ENCODE measurements around the gene PSAT1. TPM values are rescaled to one million over a fixed set of nuclear protein-coding genes. Genes with fewer than 3 reads are reported as not detected.

PSAT1 gene
- total RNA-seq, 4 donors from 2014 or later: 11.2 to 88.2 (median 13.1) TPM

DNA sequence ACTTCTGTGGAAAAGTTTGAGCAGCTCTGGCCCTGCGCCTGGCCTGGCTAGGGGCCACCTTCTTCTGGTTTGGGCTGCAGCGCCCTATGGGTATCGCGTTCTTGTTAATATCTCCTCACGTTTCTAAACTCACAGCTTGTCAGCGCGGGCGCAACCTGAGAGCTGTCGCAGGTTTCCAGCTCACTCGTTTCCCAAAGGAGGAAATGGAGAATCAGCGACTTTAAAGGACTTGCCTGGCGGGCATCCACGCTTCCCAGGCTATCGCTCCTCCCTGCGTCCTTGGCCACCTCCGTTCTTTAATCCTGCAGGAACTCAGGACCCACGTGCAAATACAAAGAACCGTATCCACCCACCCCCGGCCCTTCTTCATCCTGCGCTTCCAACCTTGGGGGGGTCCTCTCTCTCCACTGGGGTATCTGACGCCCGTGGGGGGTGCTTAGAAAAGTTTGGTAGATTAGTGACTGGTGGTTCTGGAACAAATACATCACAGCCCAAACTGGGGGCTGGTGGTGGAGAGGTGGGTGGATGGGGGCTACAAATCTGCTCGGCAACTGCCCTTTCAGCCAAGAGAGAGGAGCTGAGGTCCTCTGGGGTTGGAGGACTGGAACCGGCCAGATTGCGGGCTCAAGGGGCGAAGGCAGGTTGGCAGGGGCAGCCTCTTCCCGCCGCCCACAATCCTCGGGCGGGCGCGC is 578 bp upstream of the PSAT1 start:
- 3 to 4% methylated on average over 22 to 32 of the region's 32 CpGs for WGBS, 2 donors
- Histone ChIP-seq H3K36me3 (no peaks in the 10 kb centered on the region), H3K27ac (peak overlapping the region; percentile 60 to 76 (median 76)), H3K9me3 (no peaks in the 10 kb centered on the region), H3K4me1 (peaks cover 15 to 20% of the 10 kb centered on the region in 2 donors), H3K27me3 (no peaks in the 10 kb centered on the region), H3K4me3 (replicated peaks in 1 of 3) (peak overlapping the region in 2 of 3 donors; percentile 56 to 61)
- TF ChIP-seq, protein P1, sequence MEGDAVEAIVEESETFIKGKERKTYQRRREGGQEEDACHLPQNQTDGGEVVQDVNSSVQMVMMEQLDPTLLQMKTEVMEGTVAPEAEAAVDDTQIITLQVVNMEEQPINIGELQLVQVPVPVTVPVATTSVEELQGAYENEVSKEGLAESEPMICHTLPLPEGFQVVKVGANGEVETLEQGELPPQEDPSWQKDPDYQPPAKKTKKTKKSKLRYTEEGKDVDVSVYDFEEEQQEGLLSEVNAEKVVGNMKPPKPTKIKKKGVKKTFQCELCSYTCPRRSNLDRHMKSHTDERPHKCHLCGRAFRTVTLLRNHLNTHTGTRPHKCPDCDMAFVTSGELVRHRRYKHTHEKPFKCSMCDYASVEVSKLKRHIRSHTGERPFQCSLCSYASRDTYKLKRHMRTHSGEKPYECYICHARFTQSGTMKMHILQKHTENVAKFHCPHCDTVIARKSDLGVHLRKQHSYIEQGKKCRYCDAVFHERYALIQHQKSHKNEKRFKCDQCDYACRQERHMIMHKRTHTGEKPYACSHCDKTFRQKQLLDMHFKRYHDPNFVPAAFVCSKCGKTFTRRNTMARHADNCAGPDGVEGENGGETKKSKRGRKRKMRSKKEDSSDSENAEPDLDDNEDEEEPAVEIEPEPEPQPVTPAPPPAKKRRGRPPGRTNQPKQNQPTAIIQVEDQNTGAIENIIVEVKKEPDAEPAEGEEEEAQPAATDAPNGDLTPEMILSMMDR (IDR thresholded peaks at IDR 0.05): no peak
- TF ChIP-seq POLR2A (IDR thresholded peaks at IDR 0.05): peak in 1 of 2 donors; percentile 48
- intact Hi-C loops (cut with DNase I): no loop called here
- DNase-seq: peak; percentile 83 to 89

DNA sequence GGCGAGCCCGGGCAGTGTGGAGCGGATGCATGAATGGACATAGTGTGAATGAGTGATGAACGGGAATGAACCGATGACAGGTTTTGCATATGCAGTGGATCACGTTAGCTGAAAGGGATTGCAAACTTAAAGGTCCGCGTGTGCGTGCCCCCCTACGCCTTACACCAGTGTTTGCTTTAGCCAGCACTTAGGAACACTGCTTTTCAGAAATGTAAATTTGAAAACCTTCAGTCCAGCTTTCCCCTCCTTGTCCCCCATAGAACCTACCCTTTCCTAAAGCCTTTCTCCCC is 692 bp downstream of the PSAT1 start:
- peak overlapping the region; percentile 38 to 79 (median 61) for H3K4me3 ChIP-seq (replicated peaks in 1 of 3)
- H3K9me3 ChIP-seq: no peaks in the 10 kb centered on the region
- H3K27me3 ChIP-seq: no peaks in the 10 kb centered on the region
- no peak for DNase-seq
- intact Hi-C loops (cut with DNase I): no loop called here
- TF ChIP-seq, protein P1 (IDR thresholded peaks at IDR 0.05): no peak
- no peak for TF ChIP-seq POLR2A (IDR thresholded peaks at IDR 0.05)
- H3K27ac ChIP-seq: no peak overlapping the region
- no peaks in the 10 kb centered on the region for H3K36me3 ChIP-seq
- peaks cover 13 to 14% of the 10 kb centered on the region in 2 donors for H3K4me1 ChIP-seq
- WGBS, 2 donors: 0 to 2% methylated on average over 10 of the region's 10 CpGs

DNA sequence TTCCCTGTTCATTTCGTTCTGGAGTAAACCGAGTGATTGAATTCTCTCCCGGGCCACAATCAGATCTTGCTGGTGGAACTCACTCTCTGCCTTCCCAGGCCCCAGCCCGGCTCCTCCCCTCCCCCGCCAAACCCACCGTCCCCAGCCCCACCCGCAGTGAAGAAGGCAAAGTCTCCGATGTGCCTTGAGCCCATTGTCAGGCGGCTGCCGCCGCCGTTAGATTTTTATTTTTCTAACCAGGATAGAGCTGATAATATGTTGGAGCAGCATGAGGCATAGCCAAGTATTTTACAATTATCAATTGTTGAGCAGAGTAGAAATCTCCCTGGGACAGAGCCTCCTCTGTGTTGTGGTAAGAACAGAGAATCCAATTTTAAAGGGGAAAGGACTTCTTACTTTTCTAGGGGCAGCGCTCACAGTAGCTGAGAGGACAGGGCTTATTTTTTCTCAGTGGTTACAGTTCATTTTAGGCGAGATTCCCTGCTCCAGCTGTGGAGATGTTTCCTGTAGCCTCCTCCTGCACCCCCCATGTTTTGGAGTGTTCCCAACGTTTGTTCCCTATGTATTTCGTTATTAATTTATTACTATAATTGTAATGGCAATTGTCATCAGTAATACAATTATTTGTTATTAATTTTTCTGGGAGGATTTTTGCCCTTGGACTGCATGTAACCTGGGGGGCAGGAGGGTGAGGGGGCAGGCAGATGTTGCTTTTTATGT is 1.3 kb downstream of the PSAT1 start:
- Histone ChIP-seq H3K27me3 (no peaks in the 10 kb centered on the region), H3K9me3 (no peaks in the 10 kb centered on the region), H3K4me3 (replicated peaks in 1 of 3) (peak overlapping the region; percentile 38 to 79 (median 61)), H3K27ac (no peak overlapping the region), H3K36me3 (no peaks in the 10 kb centered on the region), H3K4me1 (peaks cover 13 to 14% of the 10 kb centered on the region in 2 donors)
- intact Hi-C loops (cut with DNase I): no loop called here
- WGBS, 2 donors: 15 to 18% methylated on average over 16 of the region's 16 CpGs
- TF ChIP-seq POLR2A (IDR thresholded peaks at IDR 0.05): no peak
- TF ChIP-seq, protein P1 (IDR thresholded peaks at IDR 0.05): no peak
- DNase-seq: no peak

DNA sequence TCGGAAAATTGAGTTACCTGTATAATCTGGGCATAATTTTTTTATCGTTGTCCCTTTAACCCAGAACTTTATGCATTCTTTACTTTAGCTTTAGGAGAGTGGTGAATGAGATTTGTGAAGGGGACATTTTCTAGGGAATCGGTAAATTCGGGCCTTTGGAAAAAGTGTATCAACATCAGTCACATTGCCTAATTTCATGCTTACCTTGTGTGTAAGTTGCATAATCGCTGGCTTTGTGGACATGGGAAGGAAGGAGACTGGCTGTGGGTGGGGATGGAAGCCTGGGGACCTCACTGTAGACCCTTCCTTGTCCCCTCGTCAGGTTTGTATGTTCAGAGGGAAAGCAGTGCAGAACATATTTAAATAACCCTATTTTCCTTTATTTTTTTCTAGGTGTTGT is 3.3 kb downstream of the PSAT1 start:
- TF ChIP-seq, protein P1 (IDR thresholded peaks at IDR 0.05): no peak
- no peak for TF ChIP-seq POLR2A (IDR thresholded peaks at IDR 0.05)
- intact Hi-C loops (cut with DNase I): no loop called here
- no peak overlapping the region for H3K4me3 ChIP-seq (replicated peaks in 1 of 3)
- H3K4me1 ChIP-seq: peaks cover 13 to 14% of the 10 kb centered on the region in 2 donors
- no peak overlapping the region for H3K27ac ChIP-seq
- H3K36me3 ChIP-seq: no peaks in the 10 kb centered on the region
- WGBS, 2 donors: 95 to 97% methylated on average over 6 of the region's 6 CpGs
- no peak for DNase-seq
- no peaks in the 10 kb centered on the region for H3K9me3 ChIP-seq
- no peaks in the 10 kb centered on the region for H3K27me3 ChIP-seq

DNA sequence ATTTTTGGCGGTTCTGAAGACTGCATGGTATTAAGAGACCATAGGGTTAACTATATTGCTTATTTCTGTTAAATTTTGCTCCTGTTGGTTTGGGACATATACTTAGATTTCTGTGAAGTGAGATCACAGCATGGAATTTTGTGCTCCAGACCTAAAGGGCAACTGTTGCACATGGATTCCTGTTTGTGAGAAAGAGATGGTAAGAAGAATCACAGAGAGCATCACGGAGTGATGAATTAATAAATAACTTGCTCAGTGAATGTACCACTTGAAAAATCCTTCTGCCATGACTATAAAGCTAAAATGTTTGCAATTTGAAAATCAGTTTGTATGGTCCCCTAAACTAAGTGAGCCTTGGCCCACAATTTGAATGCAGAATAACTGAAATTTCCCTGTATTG is 4.5 kb downstream of the PSAT1 start:
- Histone ChIP-seq H3K9me3 (no peaks in the 10 kb centered on the region), H3K4me3 (replicated peaks in 1 of 3) (no peak overlapping the region), H3K36me3 (no peaks in the 10 kb centered on the region), H3K4me1 (peaks cover 13 to 14% of the 10 kb centered on the region in 2 donors), H3K27me3 (no peaks in the 10 kb centered on the region), H3K27ac (no peak overlapping the region)
- DNase-seq: no peak
- 92 to 96% methylated on average over 2 of the region's 2 CpGs for WGBS, 2 donors
- intact Hi-C loops (cut with DNase I): no loop called here
- TF ChIP-seq POLR2A (IDR thresholded peaks at IDR 0.05): no peak
- TF ChIP-seq, protein P1 (IDR thresholded peaks at IDR 0.05): no peak

All from thyroid gland (tissue), 4 donors.